ENCODE results near the gene EXOC4.

DNA sequence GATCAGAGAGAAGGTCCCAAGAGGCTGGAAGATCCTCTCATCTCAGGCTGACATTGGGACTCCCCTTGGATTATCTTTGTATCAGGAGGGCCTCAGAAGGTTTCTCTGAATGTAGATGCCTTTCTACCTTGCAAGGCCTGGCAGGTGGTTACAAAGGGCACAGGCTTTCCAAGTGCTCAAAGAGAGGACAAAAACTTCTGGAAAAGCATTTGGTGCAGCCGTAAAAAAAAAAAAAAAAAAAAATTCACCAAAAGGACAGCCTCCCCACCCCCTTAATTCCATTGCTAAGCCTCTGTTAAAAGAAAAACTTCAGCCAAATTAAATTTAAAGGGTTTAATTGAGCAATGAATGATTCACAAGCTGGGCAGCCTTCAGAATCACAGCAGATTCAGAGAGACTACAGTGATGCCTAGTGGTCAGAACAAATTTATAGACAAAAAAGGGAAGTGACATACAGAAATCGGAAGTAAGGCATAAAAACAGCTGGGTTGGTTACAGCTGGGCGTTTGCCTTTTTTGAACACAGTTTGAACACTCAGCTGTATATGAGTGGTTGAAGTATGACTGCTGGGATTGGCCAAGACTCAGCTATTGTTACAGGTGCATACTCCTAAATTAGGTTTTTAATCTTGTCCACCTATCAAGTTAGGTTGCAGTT, 831.7 kb downstream of the EXOC4 start:
- TF ChIP-seq EZH2 (IDR thresholded peaks at IDR 0.05; ENCODE audit: insufficient read depth, poor library complexity, severe bottlenecking): no peak
- TF ChIP-seq EZH2phosphoT487 (IDR thresholded peaks at IDR 0.05; ENCODE audit: insufficient read depth, low read depth): no peak
